ENCODE results near the gene PAX6. TPM values are rescaled to one million over a fixed set of nuclear protein-coding genes. Genes with fewer than 3 reads are reported as not detected.

The PAX6 gene
- polyA plus RNA-seq, 4 donors: 0.88 to 3.8 (median 1.1) TPM

- no peaks in the 10 kb centered on the region for H3K36me3 ChIP-seq (ENCODE audit: control insufficient read depth in 3 of 3, insufficient read depth in 2 of 3, low read depth in 1 of 3, low read length in 3 of 3)
- WGBS, 3 donors: 91 to 94% (median 92%) methylated on average over 10 of the region's 10 CpGs
- H3K4me3 ChIP-seq (ENCODE audit: low read depth in 1 of 3, low read length in 3 of 3): no peak overlapping the region
- DNase-seq (no peak), FAIRE-seq (no peak)
- H3K27ac ChIP-seq (ENCODE audit: low read depth in 1 of 3, low read length in 2 of 3): no peak overlapping the region
- peaks cover 0 to 2% of the 10 kb centered on the region in 2 donors for H3K9me3 ChIP-seq (ENCODE audit: control insufficient read depth in 2 of 2, insufficient read depth in 1 of 2, low read depth in 1 of 2, low read length in 1 of 2)
- H3K4me1 ChIP-seq (ENCODE audit: control insufficient read depth in 3 of 3, insufficient read depth in 2 of 3, low read depth in 1 of 3, low read length in 2 of 3): peaks cover 0 to 2% (median 0%) of the 10 kb centered on the region in 3 donors
- peaks cover 0 to 41% (median 22%) of the 10 kb centered on the region in 3 donors for H3K27me3 ChIP-seq (ENCODE audit: control insufficient read depth in 3 of 3, insufficient read depth in 3 of 3, low read length in 3 of 3)
These were observed 17.9 kb downstream of the PAX6 start for GRCh38 chr11:31793264-31793663.

- Histone ChIP-seq H3K9me3 (ENCODE audit: control insufficient read depth in 2 of 2, insufficient read depth in 1 of 2, low read depth in 1 of 2, low read length in 1 of 2) (peaks cover 0 to 2% of the 10 kb centered on the region in 2 donors), H3K27ac (ENCODE audit: low read depth in 1 of 3, low read length in 2 of 3) (no peak overlapping the region), H3K4me3 (ENCODE audit: low read depth in 1 of 3, low read length in 3 of 3) (no peak overlapping the region), H3K36me3 (ENCODE audit: control insufficient read depth in 3 of 3, insufficient read depth in 2 of 3, low read depth in 1 of 3, low read length in 3 of 3) (peaks cover 0 to under 1% (median 0%) of the 10 kb centered on the region in 3 donors), H3K4me1 (ENCODE audit: control insufficient read depth in 3 of 3, insufficient read depth in 2 of 3, low read depth in 1 of 3, low read length in 2 of 3) (no peaks in the 10 kb centered on the region), H3K27me3 (ENCODE audit: control insufficient read depth in 3 of 3, insufficient read depth in 3 of 3, low read length in 3 of 3) (peaks cover 0 to 33% (median 18%) of the 10 kb centered on the region in 3 donors)
- no peak for FAIRE-seq
- no peak for DNase-seq
- 77 to 84% (median 79%) methylated on average over 2 of the region's 2 CpGs for WGBS, 3 donors
These were observed 18.7 kb downstream of the PAX6 start for GRCh38 chr11:31792456-31792855.

- Histone ChIP-seq H3K27me3 (ENCODE audit: control insufficient read depth in 3 of 3, insufficient read depth in 3 of 3, low read length in 3 of 3) (peaks cover 0 to 29% (median 15%) of the 10 kb centered on the region in 3 donors), H3K9me3 (ENCODE audit: control insufficient read depth in 2 of 2, insufficient read depth in 1 of 2, low read depth in 1 of 2, low read length in 1 of 2) (peaks cover 0 to 2% of the 10 kb centered on the region in 2 donors), H3K4me1 (ENCODE audit: control insufficient read depth in 3 of 3, insufficient read depth in 2 of 3, low read depth in 1 of 3, low read length in 2 of 3) (no peaks in the 10 kb centered on the region), H3K4me3 (ENCODE audit: low read depth in 1 of 3, low read length in 3 of 3) (no peak overlapping the region), H3K27ac (ENCODE audit: low read depth in 1 of 3, low read length in 2 of 3) (no peak overlapping the region), H3K36me3 (ENCODE audit: control insufficient read depth in 3 of 3, insufficient read depth in 2 of 3, low read depth in 1 of 3, low read length in 3 of 3) (peaks cover 0 to 4% (median 0%) of the 10 kb centered on the region in 3 donors)
- no peak for FAIRE-seq
- DNase-seq: no peak
- 67 to 74% (median 71%) methylated on average over 2 of the region's 2 CpGs for WGBS, 3 donors
These were observed 19.1 kb downstream of the PAX6 start for GRCh38 chr11:31792036-31792435.

GRCh38 chr11:31790649-31791048 is 20.5 kb downstream of the PAX6 start:
- WGBS, 3 donors: 74 to 80% (median 75%) methylated on average over 7 of the region's 7 CpGs
- peaks cover 0 to 5% (median 0%) of the 10 kb centered on the region in 3 donors for H3K36me3 ChIP-seq (ENCODE audit: control insufficient read depth in 3 of 3, insufficient read depth in 2 of 3, low read depth in 1 of 3, low read length in 3 of 3)
- DNase-seq: no peak
- H3K4me3 ChIP-seq (ENCODE audit: low read depth in 1 of 3, low read length in 3 of 3): no peak overlapping the region
- H3K27ac ChIP-seq (ENCODE audit: low read depth in 1 of 3, low read length in 2 of 3): no peak overlapping the region
- H3K9me3 ChIP-seq (ENCODE audit: control insufficient read depth in 2 of 2, insufficient read depth in 1 of 2, low read depth in 1 of 2, low read length in 1 of 2): peaks cover 0 to 1% of the 10 kb centered on the region in 2 donors
- peaks cover 0 to 15% (median 4%) of the 10 kb centered on the region in 3 donors for H3K27me3 ChIP-seq (ENCODE audit: control insufficient read depth in 3 of 3, insufficient read depth in 3 of 3, low read length in 3 of 3)
- H3K4me1 ChIP-seq (ENCODE audit: control insufficient read depth in 3 of 3, insufficient read depth in 2 of 3, low read depth in 1 of 3, low read length in 2 of 3): no peaks in the 10 kb centered on the region
- FAIRE-seq: no peak

- FAIRE-seq (no peak), DNase-seq (no peak)
- peaks cover 0 to 3% (median 0%) of the 10 kb centered on the region in 3 donors for H3K27me3 ChIP-seq (ENCODE audit: control insufficient read depth in 3 of 3, insufficient read depth in 3 of 3, low read length in 3 of 3)
- H3K36me3 ChIP-seq (ENCODE audit: control insufficient read depth in 3 of 3, insufficient read depth in 2 of 3, low read depth in 1 of 3, low read length in 3 of 3): peaks cover 0 to 5% (median 0%) of the 10 kb centered on the region in 3 donors
- H3K27ac ChIP-seq (ENCODE audit: low read depth in 1 of 3, low read length in 2 of 3): no peak overlapping the region
- no peaks in the 10 kb centered on the region for H3K4me1 ChIP-seq (ENCODE audit: control insufficient read depth in 3 of 3, insufficient read depth in 2 of 3, low read depth in 1 of 3, low read length in 2 of 3)
- no peak overlapping the region for H3K4me3 ChIP-seq (ENCODE audit: low read depth in 1 of 3, low read length in 3 of 3)
- 82 to 90% (median 83%) methylated on average over 3 of the region's 3 CpGs for WGBS, 3 donors
- no peaks in the 10 kb centered on the region for H3K9me3 ChIP-seq (ENCODE audit: control insufficient read depth in 2 of 2, insufficient read depth in 1 of 2, low read depth in 1 of 2, low read length in 1 of 2)
These were observed 23.0 kb downstream of the PAX6 start for GRCh38 chr11:31788085-31788484.

GRCh38 chr11:31786996-31787685 is 24.0 kb downstream of the PAX6 start:
- Histone ChIP-seq H3K4me1 (ENCODE audit: control insufficient read depth in 3 of 3, insufficient read depth in 2 of 3, low read depth in 1 of 3, low read length in 2 of 3) (no peaks in the 10 kb centered on the region), H3K27ac (ENCODE audit: low read depth in 1 of 3, low read length in 2 of 3) (no peak overlapping the region), H3K27me3 (ENCODE audit: control insufficient read depth in 3 of 3, insufficient read depth in 3 of 3, low read length in 3 of 3) (no peaks in the 10 kb centered on the region), H3K4me3 (ENCODE audit: low read depth in 1 of 3, low read length in 3 of 3) (no peak overlapping the region), H3K36me3 (ENCODE audit: control insufficient read depth in 3 of 3, insufficient read depth in 2 of 3, low read depth in 1 of 3, low read length in 3 of 3) (peaks cover 0 to 5% (median 0%) of the 10 kb centered on the region in 3 donors), H3K9me3 (ENCODE audit: control insufficient read depth in 2 of 2, insufficient read depth in 1 of 2, low read depth in 1 of 2, low read length in 1 of 2) (no peaks in the 10 kb centered on the region)
- FAIRE-seq: no peak
- 91 to 96% (median 92%) methylated on average over 16 of the region's 16 CpGs for WGBS, 3 donors
- DNase-seq: no peak

GRCh38 chr11:31784611-31785010 is 26.5 kb downstream of the PAX6 start:
- DNase-seq (no peak), FAIRE-seq (no peak)
- Histone ChIP-seq H3K9me3 (ENCODE audit: control insufficient read depth in 2 of 2, insufficient read depth in 1 of 2, low read depth in 1 of 2, low read length in 1 of 2) (no peaks in the 10 kb centered on the region), H3K36me3 (ENCODE audit: control insufficient read depth in 3 of 3, insufficient read depth in 2 of 3, low read depth in 1 of 3, low read length in 3 of 3) (peaks cover 0 to 5% (median 0%) of the 10 kb centered on the region in 3 donors), H3K4me1 (ENCODE audit: control insufficient read depth in 3 of 3, insufficient read depth in 2 of 3, low read depth in 1 of 3, low read length in 2 of 3) (no peaks in the 10 kb centered on the region), H3K4me3 (ENCODE audit: low read depth in 1 of 3, low read length in 3 of 3) (no peak overlapping the region), H3K27ac (ENCODE audit: low read depth in 1 of 3, low read length in 2 of 3) (no peak overlapping the region), H3K27me3 (ENCODE audit: control insufficient read depth in 3 of 3, insufficient read depth in 3 of 3, low read length in 3 of 3) (no peaks in the 10 kb centered on the region)
- WGBS, 3 donors: 96 to 100% (median 99%) methylated on average over 2 of the region's 2 CpGs

GRCh38 chr11:31783252-31783651 is 27.9 kb downstream of the PAX6 start:
- DNase-seq (no peak), FAIRE-seq (no peak)
- H3K27ac ChIP-seq (ENCODE audit: low read depth in 1 of 3, low read length in 2 of 3): no peak overlapping the region
- 97 to 99% (median 97%) methylated on average over 6 of the region's 6 CpGs for WGBS, 3 donors
- H3K4me1 ChIP-seq (ENCODE audit: control insufficient read depth in 3 of 3, insufficient read depth in 2 of 3, low read depth in 1 of 3, low read length in 2 of 3): no peaks in the 10 kb centered on the region
- no peaks in the 10 kb centered on the region for H3K9me3 ChIP-seq (ENCODE audit: control insufficient read depth in 2 of 2, insufficient read depth in 1 of 2, low read depth in 1 of 2, low read length in 1 of 2)
- peaks cover 0 to 5% (median 0%) of the 10 kb centered on the region in 3 donors for H3K36me3 ChIP-seq (ENCODE audit: control insufficient read depth in 3 of 3, insufficient read depth in 2 of 3, low read depth in 1 of 3, low read length in 3 of 3)
- no peaks in the 10 kb centered on the region for H3K27me3 ChIP-seq (ENCODE audit: control insufficient read depth in 3 of 3, insufficient read depth in 3 of 3, low read length in 3 of 3)
- H3K4me3 ChIP-seq (ENCODE audit: low read depth in 1 of 3, low read length in 3 of 3): no peak overlapping the region
